Right lung (tissue), 10 donors: ENCODE data around the gene GATAD2A. TPM values are rescaled to one million over a fixed set of nuclear protein-coding genes. Genes with fewer than 3 reads are reported as not detected.
"Not testable (repeated sequence)": the region's sequence is repeated elsewhere in the genome, so short reads cannot be mapped to it uniquely, and the experiment has no call there.

ENCODE experiments used
- DNase-seq, 2 donors: peaks; one replicate each; pipeline ENCODE4 v3.0.0-alpha.2; 2013
- long read RNA-seq, 8 donors: transcript quantifications; one replicate each; lab custom pipeline, GENCODE V29; 2026
- polyA plus RNA-seq, 5 donors: library from polyadenylated mRNA; unstranded; fragments of 120-200 nt; gene quantifications; one replicate each; pipeline versions ENCODE4 v1.2.1 to v1.2.3, GENCODE V29; 2013; ENCODE audit warnings: inconsistent platforms in 1 of 5, low replicate concordance in 1 of 5; ENCODE audit not compliant: insufficient read length in 5 of 5, insufficient read depth in 1 of 5

The GATAD2A gene, protein sequence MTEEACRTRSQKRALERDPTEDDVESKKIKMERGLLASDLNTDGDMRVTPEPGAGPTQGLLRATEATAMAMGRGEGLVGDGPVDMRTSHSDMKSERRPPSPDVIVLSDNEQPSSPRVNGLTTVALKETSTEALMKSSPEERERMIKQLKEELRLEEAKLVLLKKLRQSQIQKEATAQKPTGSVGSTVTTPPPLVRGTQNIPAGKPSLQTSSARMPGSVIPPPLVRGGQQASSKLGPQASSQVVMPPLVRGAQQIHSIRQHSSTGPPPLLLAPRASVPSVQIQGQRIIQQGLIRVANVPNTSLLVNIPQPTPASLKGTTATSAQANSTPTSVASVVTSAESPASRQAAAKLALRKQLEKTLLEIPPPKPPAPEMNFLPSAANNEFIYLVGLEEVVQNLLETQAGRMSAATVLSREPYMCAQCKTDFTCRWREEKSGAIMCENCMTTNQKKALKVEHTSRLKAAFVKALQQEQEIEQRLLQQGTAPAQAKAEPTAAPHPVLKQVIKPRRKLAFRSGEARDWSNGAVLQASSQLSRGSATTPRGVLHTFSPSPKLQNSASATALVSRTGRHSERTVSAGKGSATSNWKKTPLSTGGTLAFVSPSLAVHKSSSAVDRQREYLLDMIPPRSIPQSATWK
- polyA plus RNA-seq: 10 to 100 TPM; 33.1 to 57.9 (median 43.8) TPM
- long read RNA-seq, donor 1: 0 reads
- long read RNA-seq, donor 2, partial matches to known transcripts: 0 of 1 reads
- long read RNA-seq, donor 2, other reads (novel, unspliced or antisense): 0 of 1 reads
- long read RNA-seq, donor 3, partial matches to known transcripts: 0 of 1 reads
- long read RNA-seq, donor 3, other reads (novel, unspliced or antisense): 0 of 1 reads
- long read RNA-seq, donor 4: 0 reads
- long read RNA-seq, donor 5: 0 reads
- long read RNA-seq, donor 6, partial matches to known transcripts: 83 of 83 reads
- long read RNA-seq, donor 6, other reads (novel, unspliced or antisense): 0 of 83 reads
- long read RNA-seq, donor 7: 0 reads
- long read RNA-seq, donor 8, partial matches to known transcripts: 0 of 1 reads
- long read RNA-seq, donor 8, other reads (novel, unspliced or antisense): 0 of 1 reads

DNA sequence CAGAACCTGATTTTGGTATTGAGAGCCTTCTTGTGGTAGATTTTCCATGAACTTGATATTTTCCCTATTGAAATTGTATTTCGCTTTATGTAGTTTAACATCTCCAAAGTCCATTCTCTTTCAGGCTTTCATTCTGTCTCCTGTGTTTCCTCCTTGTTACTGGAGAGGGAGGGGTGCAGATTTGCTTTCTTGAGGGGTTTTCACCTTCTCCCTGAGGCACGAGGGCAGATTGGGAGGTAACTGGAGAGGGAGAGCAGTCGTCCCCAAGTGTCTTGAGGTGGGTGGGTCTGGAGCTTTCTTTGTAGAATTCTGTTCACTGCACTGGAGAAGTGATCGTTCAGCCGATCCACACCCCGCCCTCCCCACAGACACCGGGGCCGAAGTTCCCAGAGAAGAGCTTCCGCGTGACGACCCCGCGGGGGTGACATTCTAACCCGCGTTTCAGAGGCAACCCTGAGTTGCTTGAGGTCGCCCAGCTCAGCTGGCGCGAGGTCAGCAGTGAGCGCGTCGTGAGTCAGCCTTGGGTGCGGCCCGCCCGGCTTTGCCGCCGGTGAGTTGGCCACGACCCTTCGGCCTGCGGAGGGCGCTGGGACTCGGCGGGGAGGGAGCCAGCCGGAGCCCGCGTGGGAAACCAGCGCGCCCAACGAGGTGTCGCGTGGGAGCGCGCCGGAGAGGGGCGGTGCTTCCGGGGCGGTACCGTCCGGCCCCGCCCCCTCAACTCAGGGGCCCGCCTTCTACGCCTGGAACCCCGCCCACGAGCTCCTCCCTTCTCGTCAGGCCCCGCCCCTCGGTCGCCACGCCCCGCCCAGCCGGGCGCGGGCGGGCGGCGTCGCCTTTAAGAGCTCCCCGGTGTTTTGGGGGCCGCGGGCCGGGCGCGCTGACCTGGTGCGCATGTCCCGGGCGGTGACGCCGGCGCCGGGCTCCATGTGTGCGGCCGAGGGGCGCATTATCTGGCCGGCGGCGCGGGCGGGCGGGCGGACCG, at the start of gene GATAD2A:
Gene GATAD2A, plus strand, starts transcription at position 797 of the 982 bp plus-strand sequence. CDS start 59,671 bp downstream, outside the sequence.
- DNase-seq: peak; percentile 95 to 97

DNA sequence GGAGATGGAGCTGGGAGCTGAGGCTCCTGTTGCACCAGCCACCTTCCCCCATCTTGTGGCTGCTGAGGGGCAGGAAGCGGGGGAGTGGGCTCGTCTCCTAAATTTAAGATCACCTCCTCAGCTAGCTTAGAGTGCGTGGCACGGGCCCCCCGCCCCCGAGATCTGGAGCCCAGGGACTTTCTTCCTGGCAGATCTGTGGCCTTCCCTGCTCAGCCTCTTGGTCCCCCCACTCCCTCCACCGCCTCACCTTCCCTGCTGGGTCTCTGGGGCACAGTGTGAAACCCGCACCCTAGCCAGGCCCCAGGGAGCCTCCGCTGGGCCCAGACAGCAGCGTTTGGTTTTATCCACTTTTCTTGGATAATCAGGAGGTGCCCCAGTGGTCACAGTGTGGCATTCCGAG, 49.0 kb upstream of the GATAD2A start:
- no peak for DNase-seq

DNA sequence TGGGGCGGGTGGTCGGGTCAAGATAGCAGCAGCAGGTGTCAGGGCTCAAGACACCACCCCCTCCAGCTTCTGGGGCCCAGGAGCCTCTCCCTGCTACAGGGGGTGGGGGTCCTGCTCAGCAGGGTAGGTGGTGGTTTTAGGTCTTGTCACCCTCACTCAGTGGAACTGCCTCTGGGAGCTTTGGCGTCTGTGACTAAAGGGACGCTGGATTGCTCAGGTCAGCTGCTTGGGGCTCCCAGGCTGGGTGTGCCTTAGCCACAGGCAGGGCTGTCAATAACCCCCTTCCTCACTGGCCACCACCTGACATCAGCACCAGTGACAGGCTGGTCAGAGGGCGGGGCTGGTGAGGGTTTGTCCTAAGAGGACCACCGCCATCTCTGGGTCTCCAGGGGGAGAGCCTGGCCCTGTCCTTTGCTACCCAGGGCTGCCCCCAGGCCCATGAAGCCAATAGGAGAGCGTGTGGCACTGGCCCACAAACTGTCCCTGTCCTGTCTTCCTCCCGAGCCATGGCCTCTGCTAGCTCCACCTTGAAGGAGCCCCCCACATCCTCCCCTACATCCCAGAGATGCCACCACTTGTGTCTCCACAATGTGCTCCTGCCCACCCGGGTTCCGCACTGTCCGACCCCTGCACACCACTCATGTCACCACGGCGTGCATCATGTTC, 48.4 kb upstream of the GATAD2A start:
- no peak for DNase-seq

DNA sequence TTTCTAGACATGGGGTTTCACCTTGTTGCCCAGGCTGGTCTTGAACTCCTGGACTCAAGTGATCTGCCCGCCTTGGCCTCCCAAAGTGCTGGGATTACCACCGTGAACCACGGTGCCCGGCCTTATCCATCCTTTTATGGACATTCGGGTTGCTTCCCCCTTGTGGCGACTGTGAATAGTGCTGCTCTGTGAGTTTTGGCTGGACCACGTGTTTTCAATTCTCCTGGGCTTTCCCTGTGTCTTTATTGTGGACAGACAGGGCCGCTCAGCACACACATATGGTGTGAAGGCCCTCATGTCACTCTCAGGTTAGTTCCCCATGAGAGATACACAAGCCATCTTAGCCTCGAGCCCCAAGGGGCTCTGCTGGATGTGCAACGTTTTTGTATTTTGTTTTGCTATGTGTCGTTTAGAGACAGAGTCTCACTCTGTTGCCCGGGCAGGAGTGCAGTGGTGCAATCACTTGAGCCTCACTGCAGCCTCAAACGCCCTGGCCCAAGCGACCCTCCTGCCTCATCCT, 44.3 kb upstream of the GATAD2A start:
- DNase-seq: peak in 1 of 2 donors; percentile 60

DNA sequence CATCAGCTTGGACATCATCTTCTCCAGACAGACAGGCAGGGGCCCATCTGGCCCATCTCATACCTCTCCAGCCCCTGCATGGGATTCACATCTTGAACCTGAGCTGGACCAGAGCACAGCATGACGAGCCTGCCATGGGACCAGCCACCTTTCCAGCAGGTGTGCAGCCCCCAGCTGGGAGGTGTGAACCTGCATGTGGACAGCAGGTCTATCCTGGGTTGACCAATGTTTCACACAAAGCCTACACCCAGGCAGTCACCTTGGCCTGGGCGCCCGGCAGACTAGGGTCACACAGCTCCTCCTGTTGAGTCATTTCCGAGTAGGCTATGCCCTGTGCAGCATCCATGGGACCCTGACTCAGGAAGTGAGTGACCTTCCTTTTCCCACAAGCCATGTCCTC, 43.4 kb upstream of the GATAD2A start:
- no peak for DNase-seq

DNA sequence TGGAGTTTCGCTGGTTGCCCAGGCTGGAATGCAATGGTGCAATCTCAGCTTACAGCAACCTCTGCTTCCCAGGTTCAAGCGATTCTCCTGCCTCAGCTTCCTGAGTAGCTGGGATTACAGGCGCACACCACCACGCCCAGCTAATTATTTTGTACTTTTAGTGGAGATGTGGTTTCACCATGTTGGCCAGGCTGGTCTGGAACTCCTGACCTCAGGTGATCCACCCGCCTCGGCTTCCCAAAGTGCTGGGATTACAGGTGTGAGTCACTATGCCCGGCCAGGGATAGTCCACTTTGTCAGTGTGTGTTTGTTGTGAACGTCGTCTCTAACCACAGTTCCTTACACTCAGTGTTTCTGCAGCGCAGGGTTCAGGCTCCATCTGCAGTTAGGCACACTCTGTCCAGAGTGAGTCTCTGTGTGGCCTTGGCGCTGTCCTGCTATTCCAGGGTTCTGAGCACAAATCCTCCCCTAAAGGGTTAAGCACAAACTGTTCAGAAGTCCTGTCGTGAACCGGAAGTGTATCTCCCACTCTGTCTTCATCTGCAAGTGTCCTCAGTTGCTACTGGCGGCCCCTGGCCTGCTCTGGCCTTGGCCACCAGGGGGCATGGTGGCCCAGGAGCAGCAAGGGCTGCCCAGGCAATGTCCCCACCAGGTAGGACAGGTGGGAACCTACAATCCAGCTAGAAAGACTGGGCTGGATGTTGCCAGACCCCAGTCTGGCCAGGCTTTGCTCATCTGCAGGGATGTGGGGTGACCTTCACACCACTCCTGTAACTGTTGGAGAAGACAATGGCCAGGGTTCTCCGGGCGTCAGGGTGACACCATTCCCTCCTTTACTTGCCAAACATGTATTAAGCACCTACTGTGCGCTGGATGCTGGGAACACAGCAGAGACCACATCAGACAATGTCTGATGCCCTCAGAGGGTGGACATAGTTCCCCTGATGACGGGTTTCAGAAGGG, 38.8 kb upstream of the GATAD2A start:
- peak in 1 of 2 donors; percentile 45 for DNase-seq

DNA sequence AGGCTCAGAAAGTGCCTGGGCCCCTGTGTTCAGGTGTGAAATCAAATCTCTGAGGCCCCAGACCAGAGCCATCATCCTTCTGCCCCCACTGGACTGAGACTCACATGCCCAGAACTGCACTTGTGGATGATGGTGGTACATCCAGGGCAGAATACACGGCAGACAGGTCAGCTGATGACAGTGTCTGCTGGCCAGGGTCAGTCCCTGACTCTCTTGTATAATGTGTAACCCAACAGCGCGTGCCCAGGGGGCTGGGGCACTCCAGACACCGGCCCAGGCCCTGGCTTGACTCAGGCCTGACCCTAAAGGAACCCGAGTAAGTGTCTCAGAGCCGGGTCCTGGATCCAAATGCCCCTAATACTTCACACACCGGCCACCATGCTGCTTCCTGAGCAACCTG, 37.4 kb upstream of the GATAD2A start:
- no peak for DNase-seq

DNA sequence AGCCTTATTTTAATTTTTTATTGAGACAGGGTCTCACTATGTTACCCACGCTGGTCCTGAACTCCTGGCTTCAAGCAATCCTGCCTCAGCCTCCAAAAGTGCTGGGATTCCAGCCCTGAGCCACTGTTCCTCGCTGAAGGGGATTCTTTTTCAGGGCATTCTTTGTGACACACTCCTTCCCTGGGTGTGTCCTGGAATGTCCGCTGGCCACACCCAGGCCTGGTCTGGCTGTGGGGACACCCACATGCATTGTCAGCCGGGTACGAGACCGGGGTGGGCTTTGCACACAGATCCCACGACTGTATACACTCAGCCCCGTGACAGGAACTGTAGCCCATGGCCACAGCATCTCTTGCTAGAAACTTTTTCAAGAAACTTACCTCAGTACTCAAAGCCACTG, 34.4 kb upstream of the GATAD2A start:
- DNase-seq: no peak

DNA sequence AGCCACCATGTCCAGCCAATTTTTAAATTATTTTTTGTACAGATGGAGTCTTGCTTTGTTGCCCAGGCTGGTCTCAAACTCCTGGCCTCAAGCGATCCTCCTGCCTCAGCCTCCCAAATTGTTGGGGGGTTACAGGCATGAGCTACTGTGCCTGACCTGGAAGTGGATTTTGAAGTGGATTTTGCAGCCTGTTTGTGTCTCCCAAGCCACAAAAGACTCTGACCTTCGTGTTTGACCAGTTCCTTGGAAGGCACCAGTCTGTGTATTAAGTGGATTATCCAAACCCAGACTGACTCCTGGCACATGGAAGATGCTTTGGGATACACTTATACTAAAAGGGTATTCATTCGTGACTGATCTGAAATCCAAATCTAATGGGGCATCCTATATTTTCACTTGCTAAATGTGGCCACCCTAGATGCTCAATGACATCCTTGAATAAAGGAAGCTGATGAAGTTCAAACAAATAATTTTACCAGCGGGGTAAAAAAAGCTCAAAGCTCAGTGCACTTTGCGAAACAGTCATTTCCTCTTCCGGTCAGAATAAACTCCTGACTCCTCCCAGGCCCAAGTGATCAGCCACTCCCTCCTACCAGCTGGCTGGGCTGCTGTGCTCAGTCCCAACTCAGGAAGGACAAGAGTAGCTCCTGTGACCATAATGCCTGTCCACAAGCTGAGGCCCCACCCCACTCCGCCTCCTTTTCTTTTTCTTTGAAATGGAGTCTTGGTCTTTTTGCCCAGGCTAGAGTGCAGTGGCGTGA, 32.6 kb upstream of the GATAD2A start:
- peak in 1 of 2 donors; percentile 23 for DNase-seq

DNA sequence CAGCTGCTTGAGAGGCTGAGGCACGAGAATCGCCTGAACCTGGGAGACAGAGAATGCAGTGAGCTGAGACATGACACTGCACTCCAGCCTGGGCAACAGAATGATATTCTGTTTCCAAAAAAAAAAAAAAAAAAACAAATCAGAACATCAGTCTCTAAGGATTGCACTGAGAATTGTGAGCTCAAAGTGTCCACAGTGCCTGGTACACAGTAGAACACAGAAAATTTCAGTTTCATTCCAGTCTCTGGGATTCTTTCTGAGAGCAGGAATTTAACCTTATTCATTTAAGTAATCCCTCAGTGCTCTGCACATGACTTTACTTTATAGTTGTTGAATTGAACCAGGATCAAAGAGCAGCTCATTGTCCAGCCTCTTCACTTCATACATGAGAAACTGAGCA, 25.9 kb upstream of the GATAD2A start:
- no peak for DNase-seq

DNA sequence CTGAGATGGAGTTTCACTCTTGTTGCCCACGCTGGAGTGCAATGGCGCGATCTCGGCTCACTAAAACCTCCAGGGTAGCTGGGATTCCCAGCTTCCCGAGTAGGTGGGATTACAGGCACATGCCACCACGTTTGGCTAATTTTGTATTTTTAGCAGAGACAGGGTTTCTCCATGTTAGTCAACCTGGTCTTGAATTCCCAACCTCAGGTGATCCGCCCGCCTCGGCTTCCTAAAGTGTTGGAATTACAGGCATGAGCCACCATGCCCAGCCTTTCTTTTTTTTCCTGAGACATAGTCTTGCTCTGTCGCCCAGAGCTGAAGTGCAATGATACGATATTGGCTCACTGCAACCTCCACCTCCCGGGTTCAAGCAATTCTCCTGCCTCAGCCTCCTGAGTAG, 25.2 kb upstream of the GATAD2A start:
- DNase-seq: not testable (repeated sequence)

DNA sequence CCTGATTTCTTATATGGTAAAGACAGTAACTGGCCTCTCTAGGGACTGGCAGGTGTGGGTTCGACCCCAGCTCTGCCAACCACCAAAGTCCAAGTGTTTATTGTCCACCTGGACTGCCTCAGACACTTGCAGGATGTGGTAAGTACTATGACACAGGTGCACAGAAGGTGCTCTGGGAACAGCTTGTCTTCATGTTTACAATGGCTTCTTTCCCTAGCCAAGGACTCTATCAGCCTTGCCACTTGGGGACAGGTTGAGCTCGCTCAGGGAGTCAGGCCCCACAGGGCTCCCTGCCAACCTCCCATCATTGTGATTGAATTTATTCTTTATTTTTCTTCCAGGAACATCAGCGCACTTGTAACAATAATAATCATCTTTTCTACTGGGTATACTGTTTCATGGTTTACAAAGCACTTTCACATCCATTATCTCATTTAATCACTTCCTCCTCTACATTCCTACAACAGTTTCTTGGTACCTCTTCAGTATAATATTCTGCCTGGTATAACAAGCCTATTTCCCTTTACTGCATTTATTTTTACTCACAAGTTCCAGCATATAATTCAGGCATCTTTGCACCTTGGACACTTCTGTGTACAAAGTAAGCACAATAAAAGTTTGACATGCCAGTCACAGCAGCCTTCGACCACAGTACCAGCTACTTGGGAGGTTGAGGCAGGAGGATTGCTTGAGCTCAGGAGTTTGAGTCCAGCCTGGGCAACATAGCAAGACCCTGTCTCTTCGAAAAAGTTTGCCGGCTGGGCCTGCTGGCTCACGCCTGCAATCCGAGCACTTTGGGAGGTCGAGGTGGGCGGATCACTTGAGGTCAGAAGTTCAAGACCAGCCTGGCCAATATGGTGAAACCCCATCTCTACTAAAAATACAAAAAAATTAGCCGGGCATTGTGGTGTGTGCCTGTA, 24.2 kb upstream of the GATAD2A start:
- DNase-seq: no peak

DNA sequence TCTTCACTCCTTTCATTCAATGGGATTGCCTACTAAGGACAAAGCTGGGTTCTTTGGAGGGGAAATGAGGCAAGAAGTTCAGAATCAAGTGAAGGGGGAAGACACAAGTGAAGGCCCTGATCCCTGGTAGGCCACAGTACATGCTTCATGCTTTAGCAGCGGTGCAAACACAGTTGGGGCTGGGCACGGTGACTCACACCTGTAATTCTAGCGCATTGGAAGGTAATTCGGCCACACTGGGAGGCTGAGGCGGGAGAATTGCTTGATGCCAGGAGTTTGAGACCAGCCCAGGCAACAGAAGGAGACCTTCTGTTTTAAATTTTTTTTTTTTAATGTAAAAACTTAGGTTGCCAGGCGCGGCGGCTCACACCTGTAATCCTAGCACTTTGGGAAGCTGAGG, 23.4 kb upstream of the GATAD2A start:
- DNase-seq: no peak

DNA sequence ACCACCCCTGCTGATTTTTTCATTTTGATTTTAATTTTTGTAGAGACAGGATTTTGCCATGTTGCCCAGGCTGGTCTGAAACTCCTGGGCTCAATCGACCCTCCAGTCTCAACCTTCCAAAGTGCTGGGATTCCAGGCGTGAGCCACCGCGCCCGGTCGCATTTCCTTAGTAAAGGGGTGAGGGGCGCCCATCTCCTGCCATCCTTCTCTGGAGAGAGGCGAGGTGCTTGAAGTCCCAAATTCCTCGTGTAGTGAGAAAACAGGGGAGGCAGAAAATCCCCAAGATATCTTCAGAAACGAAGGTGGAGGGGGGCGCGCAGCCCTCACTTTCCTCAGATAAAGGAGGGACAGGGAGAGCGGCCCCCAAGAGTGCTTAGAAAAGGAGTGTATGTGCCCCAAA, 21.0 kb upstream of the GATAD2A start:
- DNase-seq: no peak

DNA sequence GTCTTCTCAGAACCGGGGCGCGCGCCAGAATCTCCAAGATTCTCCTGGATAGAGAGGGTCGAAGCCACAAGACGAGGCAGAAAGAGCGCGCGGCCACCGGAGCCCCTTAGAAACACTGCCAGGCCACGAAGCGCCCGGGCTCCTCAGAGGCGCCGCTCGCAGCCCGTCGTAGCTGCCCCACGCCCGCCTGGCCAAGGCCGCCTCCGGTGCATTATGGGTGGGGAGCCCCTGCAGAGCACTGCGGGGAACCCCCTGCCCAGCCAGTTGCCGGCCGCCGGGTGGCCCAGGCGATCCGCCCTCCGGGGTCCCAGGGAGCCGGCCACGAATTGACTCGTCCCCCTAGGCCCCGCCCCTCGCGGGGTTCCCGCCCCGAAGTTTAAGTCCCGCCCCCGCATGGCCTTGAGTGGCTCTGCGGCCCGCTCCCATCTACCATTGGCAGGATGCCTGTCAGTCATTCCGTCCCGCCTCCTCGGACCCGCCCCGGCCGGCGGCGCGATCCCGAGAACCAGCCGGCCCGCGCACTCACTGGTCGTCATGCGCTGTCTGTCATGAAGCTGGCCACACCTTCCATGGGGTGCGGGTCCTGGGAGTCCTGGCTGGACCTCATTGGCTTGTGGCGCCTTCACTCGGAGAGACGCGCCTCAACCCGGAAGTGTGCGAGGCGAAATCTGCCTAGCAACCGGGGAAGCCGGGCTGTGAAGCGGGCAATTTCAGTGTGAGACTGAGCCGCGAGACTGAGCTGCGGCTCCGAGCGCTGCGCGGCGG, 20.2 kb upstream of the GATAD2A start:
- DNase-seq: peak; percentile 99
